GM12878 (cell line): ENCODE data around the gene HES7. TPM values are rescaled to one million over a fixed set of nuclear protein-coding genes. Genes with fewer than 3 reads are reported as not detected.

ENCODE experiments used
- BHLHE40 ChIP-seq, 2 experiments: fragments of 450-650 bp in 1 of 2; IDR thresholded peaks; 2 replicates each; pipeline ENCODE4 v1.6.1; 2011 to 2017; ENCODE audit warnings: low read depth in 2 of 2, borderline replicate concordance in 1 of 2, improper control_type of control experiment in 1 of 2, low read length in 1 of 2, mild to moderate bottlenecking in 1 of 2
- CEBPB ChIP-seq, 2 experiments: fragments of 150-350 bp in 1 of 2; IDR thresholded peaks; 2 replicates each; pipeline ENCODE4 v1.6.1; 2012 to 2014; ENCODE audit warnings: low read depth in 2 of 2, low read length in 2 of 2, borderline replicate concordance in 1 of 2, inconsistent platforms in 1 of 2
- CTCF ChIP-seq, 3 experiments: IDR thresholded peaks in 2 of 3; conservative IDR thresholded peaks in 1 of 3; 2 replicates each; pipeline ENCODE4 v1.5.1; 2011; ENCODE audit warnings: low read depth in 3 of 3, low read length in 3 of 3, mild to moderate bottlenecking in 3 of 3, control low read depth in 2 of 3, moderate library complexity in 2 of 3, inconsistent platforms in 1 of 3, mixed read lengths in 1 of 3; ENCODE audit not compliant: control insufficient read depth in 2 of 3, insufficient read depth in 1 of 3; ENCODE audit errors: extremely low read depth in 1 of 3
- FOS ChIP-seq: IDR thresholded peaks from 3 replicates; pipeline ENCODE4 v1.6.1; 2011; ENCODE audit warnings: borderline replicate concordance; ENCODE audit not compliant: insufficient read length; ENCODE audit errors: extremely low read depth
- HDAC2 ChIP-seq: fragments of 200-600 bp; sonication (generic); IDR thresholded peaks from 2 replicates; pipeline ENCODE4 v1.6.1; 2017
- KDM1A ChIP-seq: fragments of 200-600 bp; sonication (generic); IDR thresholded peaks from 2 replicates; pipeline ENCODE4 v1.6.1; 2016; ENCODE audit warnings: borderline replicate concordance
- KLF5 ChIP-seq: fragments of 450-650 bp; IDR thresholded peaks from 2 replicates; pipeline ENCODE4 v1.6.1; 2014; ENCODE audit warnings: mild to moderate bottlenecking; ENCODE audit not compliant: partially characterized antibody
- MAX ChIP-seq: IDR thresholded peaks from 2 replicates; pipeline ENCODE4 v1.6.1; 2012; ENCODE audit warnings: low read depth, low read length, improper control_type of control experiment
- MXI1 ChIP-seq: fragments of 150-350 bp; IDR thresholded peaks from 2 replicates; pipeline ENCODE4 v1.6.1; 2011; ENCODE audit warnings: low read depth, mild to moderate bottlenecking, inconsistent platforms, low read length, improper control_type of control experiment
- PBX3 ChIP-seq: IDR thresholded peaks from 2 replicates; pipeline ENCODE4 v1.6.1; 2011; ENCODE audit warnings: mild to moderate bottlenecking, low read depth, low read length, moderate library complexity; ENCODE audit not compliant: insufficient replicate concordance
- POLR2A ChIP-seq: IDR thresholded peaks from 2 replicates; pipeline ENCODE4 v1.6.1; 2011; ENCODE audit warnings: low read depth, mild to moderate bottlenecking, low read length
- SKIL ChIP-seq: fragments of 450-650 bp; IDR thresholded peaks from 2 replicates; pipeline ENCODE4 v1.6.1; 2017; ENCODE audit warnings: mild to moderate bottlenecking, low read depth, inconsistent platforms; ENCODE audit not compliant: poor library complexity, severe bottlenecking
- STAT1 ChIP-seq: fragments of 450-650 bp; conservative IDR thresholded peaks from 2 replicates; pipeline ENCODE4 v1.6.1; 2014; ENCODE audit warnings: antibody characterized with exemption, mild to moderate bottlenecking
- TAF1 ChIP-seq: IDR thresholded peaks from 2 replicates; pipeline ENCODE4 v1.6.1; 2011; ENCODE audit warnings: mild to moderate bottlenecking, low read depth, low read length, borderline replicate concordance
- TBL1XR1 ChIP-seq: IDR thresholded peaks from 2 replicates; pipeline ENCODE4 v1.6.1; 2012; ENCODE audit warnings: low read depth, low read length, improper control_type of control experiment
- TCF12 ChIP-seq: IDR thresholded peaks from 2 replicates; pipeline ENCODE4 v1.6.1; 2011; ENCODE audit warnings: low read depth, mild to moderate bottlenecking, low read length
- YBX1 ChIP-seq: fragments of 450-650 bp; IDR thresholded peaks from 2 replicates; pipeline ENCODE4 v1.6.1; 2016; ENCODE audit warnings: antibody characterized with exemption
- ZNF384 ChIP-seq: IDR thresholded peaks from 2 replicates; pipeline ENCODE4 v1.6.1; 2012; ENCODE audit warnings: low read depth, mild to moderate bottlenecking, low read length, improper control_type of control experiment, borderline replicate concordance
- ZSCAN29 ChIP-seq: fragments of 450-650 bp; IDR thresholded peaks from 2 replicates; pipeline ENCODE4 v1.6.1; 2017; ENCODE audit warnings: mild to moderate bottlenecking, moderate library complexity
- polyA plus RNA-seq, 11 experiments: library from polyadenylated mRNA; depleted of rRNA in 4 of 11; unstranded in 6 of 11; stranded (reverse) in 5 of 11; fragments of >200 nt; fragmentation: Nextera tagmentation in 4 of 11; fragmentation: Illumina TruSeq in 1 of 11; extraction: Ambion mirVana in 4 of 11; extraction: Trizol in 1 of 11; gene quantifications; 1 replicate in 1 of 11; 2 replicates in 10 of 11; pipeline versions ENCODE4 v1.2.1 to v1.2.3, GENCODE V29; 2011 to 2016; ENCODE audit warnings: inconsistent platforms in 2 of 11, missing spikeins in 2 of 11, low read depth in 1 of 11
- total RNA-seq, 4 experiments: library from RNA; depleted of rRNA in 3 of 4; stranded (reverse); fragments of >200 nt in 3 of 4; fragmentation: Illumina TruSeq in 1 of 4; extraction: Trizol in 1 of 4; gene quantifications; 2 replicates each; pipeline versions ENCODE4 v1.2.1 to v1.2.3, GENCODE V29; 2013 to 2021
- TF ChIP-seq, protein P1 (sequence below): IDR thresholded peaks from 2 replicates; pipeline ENCODE4 v1.6.1; 2012; ENCODE audit warnings: low read depth, low read length, improper control_type of control experiment

HES7 gene
- total and polyA plus RNA-seq, 10 of the 15 experiments (the other 5 are each of a cell fraction or from before 2014, with no cell fraction given): 0.07 to 1.3 (median 0.63) TPM; not detected in 4

DNA sequence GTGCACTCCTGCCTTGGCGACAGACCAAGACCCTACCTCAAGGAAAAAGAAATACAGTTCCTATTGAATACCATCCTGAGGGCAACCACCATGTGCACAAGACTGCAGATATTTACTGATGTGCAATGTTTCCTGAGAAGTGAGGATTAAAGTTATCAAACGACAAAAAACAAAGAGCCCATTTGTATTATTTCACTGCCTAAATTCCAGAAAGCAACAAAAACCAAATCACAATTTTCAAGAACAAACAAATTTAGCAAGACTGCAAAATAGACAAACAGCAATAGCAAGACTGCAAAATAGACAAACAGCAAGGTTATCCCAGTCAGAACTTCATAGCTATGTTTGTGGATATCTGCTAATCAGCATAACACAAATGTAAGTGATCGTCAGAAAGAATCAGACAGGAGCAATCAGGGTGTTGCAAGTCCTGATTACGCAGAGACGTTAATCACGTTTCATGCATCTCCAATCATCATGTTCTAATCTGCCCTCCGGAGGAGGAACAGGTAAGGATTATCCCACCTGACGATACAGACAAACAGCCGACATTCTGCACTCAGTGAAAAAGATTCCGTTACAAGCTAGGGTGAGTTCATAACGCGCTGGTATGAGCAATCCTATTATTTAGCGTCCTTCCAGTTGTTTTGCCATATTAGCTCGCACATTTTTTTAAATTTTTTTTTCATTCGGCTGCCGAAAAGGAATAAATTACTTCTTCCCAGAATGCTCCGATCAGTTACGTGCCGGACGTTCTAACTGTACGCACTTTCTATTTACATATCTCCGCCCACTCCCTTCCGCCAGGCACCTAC lies 49.4 kb upstream of the HES7 start (continued):
- no peak for TF ChIP-seq TBL1XR1
- TF ChIP-seq MXI1: no peak; the same call in 1 of the 2 replicates
- TF ChIP-seq BHLHE40 (IDR thresholded peaks at IDR 0.05; ENCODE audit: borderline replicate concordance in 1 of 2, low read depth in 2 of 2, low read length in 1 of 2): peak; percentile 85 to 95
- TF ChIP-seq KDM1A: no peak
- no peak for TF ChIP-seq FOS
- TF ChIP-seq ZSCAN29: peak; percentile 86; the same call in 1 of the 2 replicates
- peak; percentile 97 for TF ChIP-seq KLF5
- TF ChIP-seq PBX3: peak; percentile 84
- TF ChIP-seq TCF12: peak; percentile 96
- TF ChIP-seq, protein P1, sequence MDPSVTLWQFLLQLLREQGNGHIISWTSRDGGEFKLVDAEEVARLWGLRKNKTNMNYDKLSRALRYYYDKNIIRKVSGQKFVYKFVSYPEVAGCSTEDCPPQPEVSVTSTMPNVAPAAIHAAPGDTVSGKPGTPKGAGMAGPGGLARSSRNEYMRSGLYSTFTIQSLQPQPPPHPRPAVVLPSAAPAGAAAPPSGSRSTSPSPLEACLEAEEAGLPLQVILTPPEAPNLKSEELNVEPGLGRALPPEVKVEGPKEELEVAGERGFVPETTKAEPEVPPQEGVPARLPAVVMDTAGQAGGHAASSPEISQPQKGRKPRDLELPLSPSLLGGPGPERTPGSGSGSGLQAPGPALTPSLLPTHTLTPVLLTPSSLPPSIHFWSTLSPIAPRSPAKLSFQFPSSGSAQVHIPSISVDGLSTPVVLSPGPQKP: no peak
- peak; percentile 80 for TF ChIP-seq TAF1
- no peak for TF ChIP-seq MAX
- peak; percentile 84 for TF ChIP-seq SKIL
- peak; percentile 99 for TF ChIP-seq POLR2A
- TF ChIP-seq HDAC2: no peak
- TF ChIP-seq CEBPB (IDR thresholded peaks at IDR 0.05; ENCODE audit: borderline replicate concordance in 1 of 2, low read depth in 2 of 2, low read length in 2 of 2): peak; percentile 82 to 100
- TF ChIP-seq ZNF384: no peak
- TF ChIP-seq STAT1: no peak; the same call in 1 of the 2 replicates
- no peak for TF ChIP-seq YBX1
- TF ChIP-seq CTCF (IDR thresholded peaks at IDR 0.05 in 2 of 3, conservative IDR thresholded peaks at IDR 0.05 in 1 of 3; ENCODE audit: control insufficient read depth in 2 of 3, extremely low read depth in 1 of 3, insufficient read depth in 1 of 3, low read depth in 3 of 3, low read length in 3 of 3): no peak
